ENCODE data around the gene EFNB2. TPM values are rescaled to one million over a fixed set of nuclear protein-coding genes. Genes with fewer than 3 reads are reported as not detected.

The EFNB2 gene
- total RNA-seq, 2 donors from 2014 or later, result 41.8 to 104 TPM

GRCh38 chr13:106522898-106523525 lies 12.4 kb downstream of the EFNB2 start:
- no peak overlapping the region for H3K4me3 ChIP-seq
- peaks cover 4% of the 10 kb centered on the region for H3K4me1 ChIP-seq
- intact Hi-C loops (cut with DNase I), result no loop called here
- peak overlapping the region; percentile 51 for H3K27ac ChIP-seq
- no peaks in the 10 kb centered on the region for H3K27me3 ChIP-seq
- no peak for TF ChIP-seq CTCF (IDR thresholded peaks at IDR 0.05)
- DNase-seq, result peak; percentile 41
- H3K9me3 ChIP-seq, result no peaks in the 10 kb centered on the region
- H3K9ac ChIP-seq (ENCODE audit: low read depth in 2 of 2, low read length in 2 of 2), result peak overlapping the region in 1 of 2 donors; percentile 43
- H3K36me3 ChIP-seq, result no peaks in the 10 kb centered on the region

- H3K27me3 ChIP-seq, result no peaks in the 10 kb centered on the region
- no peak for TF ChIP-seq CTCF (IDR thresholded peaks at IDR 0.05)
- H3K9me3 ChIP-seq, result no peaks in the 10 kb centered on the region
- peak overlapping the region in 1 of 2 donors; percentile 43 for H3K9ac ChIP-seq (ENCODE audit: low read depth in 2 of 2, low read length in 2 of 2)
- intact Hi-C loops (cut with DNase I), result no loop called here
- H3K27ac ChIP-seq, result no peak overlapping the region
- H3K36me3 ChIP-seq, result no peaks in the 10 kb centered on the region
- DNase-seq, result no peak
- no peak overlapping the region for H3K4me3 ChIP-seq
- H3K4me1 ChIP-seq, result peaks cover 4% of the 10 kb centered on the region
Measured at GRCh38 chr13:106522112-106522705, 13.3 kb downstream of the EFNB2 start.

GRCh38 chr13:106521095-106521799 lies 14.2 kb downstream of the EFNB2 start:
- Histone ChIP-seq H3K4me1 (peaks cover 4% of the 10 kb centered on the region), H3K9ac (ENCODE audit: low read depth in 2 of 2, low read length in 2 of 2) (no peak overlapping the region), H3K27ac (no peak overlapping the region), H3K9me3 (no peaks in the 10 kb centered on the region), H3K4me3 (no peak overlapping the region), H3K27me3 (no peaks in the 10 kb centered on the region), H3K36me3 (no peaks in the 10 kb centered on the region)
- intact Hi-C loops (cut with DNase I), result no loop called here
- TF ChIP-seq CTCF (IDR thresholded peaks at IDR 0.05), result no peak
- DNase-seq, result no peak

- H3K36me3 ChIP-seq, result no peaks in the 10 kb centered on the region
- DNase-seq, result no peak
- no peaks in the 10 kb centered on the region for H3K9me3 ChIP-seq
- peak overlapping the region in 1 of 2 donors; percentile 23 for H3K9ac ChIP-seq (ENCODE audit: low read depth in 2 of 2, low read length in 2 of 2)
- intact Hi-C loops (cut with DNase I), result no loop called here
- peaks cover 4% of the 10 kb centered on the region for H3K4me1 ChIP-seq
- no peaks in the 10 kb centered on the region for H3K27me3 ChIP-seq
- no peak overlapping the region for H3K4me3 ChIP-seq
- TF ChIP-seq CTCF (IDR thresholded peaks at IDR 0.05), result peak; percentile 13
- no peak overlapping the region for H3K27ac ChIP-seq
Measured at GRCh38 chr13:106520251-106521054, 15.0 kb downstream of the EFNB2 start.

- Histone ChIP-seq H3K27ac (no peak overlapping the region), H3K4me1 (peaks cover 4% of the 10 kb centered on the region), H3K27me3 (no peaks in the 10 kb centered on the region), H3K36me3 (no peaks in the 10 kb centered on the region), H3K9me3 (no peaks in the 10 kb centered on the region), H3K4me3 (no peak overlapping the region), H3K9ac (ENCODE audit: low read depth in 2 of 2, low read length in 2 of 2) (no peak overlapping the region)
- intact Hi-C loops (cut with DNase I), result no loop called here
- no peak for TF ChIP-seq CTCF (IDR thresholded peaks at IDR 0.05)
- no peak for DNase-seq
Measured at GRCh38 chr13:106518512-106518911, 16.9 kb downstream of the EFNB2 start.
